ENCODE data around the gene LARP7.

Gene LARP7

GRCh38 chr4:112706840-112707207, 69.9 kb downstream of the LARP7 start:
- TF ChIP-seq CTCF (IDR thresholded peaks at IDR 0.05; ENCODE audit: low read depth, low read length): no peak
- no peak for DNase-seq (ENCODE audit: extremely low read depth, low read depth)
